Smooth muscle cell of the brain vasculature (primary cell): ENCODE data around the gene AAMP.

Experiments
- DNase-seq: peaks from one replicate; pipeline ENCODE4 v3.0.0-alpha.2; 2012; ENCODE audit warnings: low read depth, low spot score

The AAMP gene

DNA sequence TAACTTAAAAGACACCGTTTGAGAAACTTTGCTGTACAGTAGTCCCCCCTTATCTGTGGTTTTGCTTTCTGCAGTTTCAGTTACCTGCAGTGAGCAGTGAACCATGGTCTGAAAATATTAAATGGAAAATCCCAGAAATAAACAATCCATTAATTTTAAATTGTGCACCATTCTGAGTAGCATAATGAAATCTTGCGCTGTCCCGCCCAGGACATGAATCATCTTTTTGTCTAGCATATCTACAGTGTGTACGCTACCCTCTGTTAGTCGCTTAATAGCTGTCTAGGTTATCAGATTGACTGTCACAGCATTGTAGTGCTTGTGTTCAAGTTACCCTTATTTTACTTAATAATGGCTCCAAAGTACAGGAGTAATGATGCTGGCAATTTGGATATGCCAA, 46.9 kb downstream of the AAMP start:
- no peak for DNase-seq

DNA sequence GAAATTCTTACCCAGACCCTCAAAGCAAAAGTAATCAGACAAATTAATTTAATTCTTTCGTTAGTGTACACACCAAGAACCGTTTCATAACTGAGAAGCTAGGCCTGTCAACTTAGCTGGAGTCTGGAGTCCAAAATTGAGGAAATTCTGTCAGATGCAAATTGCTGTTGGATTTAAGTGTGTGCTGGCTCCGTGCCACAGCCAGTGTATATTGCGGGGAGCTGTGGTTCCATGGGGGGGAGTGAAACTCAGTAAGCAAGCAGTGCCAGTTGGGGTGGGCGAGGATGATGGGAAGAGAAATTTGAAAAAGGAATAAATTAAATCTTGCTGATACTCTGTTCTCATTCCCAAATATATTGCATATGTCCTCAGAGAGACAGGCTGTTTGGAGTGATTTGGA, 48.9 kb downstream of the AAMP start:
- no peak for DNase-seq

- no peak for DNase-seq
Measured at GRCh38 chr2:218219934-218220333, 50.0 kb downstream of the AAMP start.

- no peak for DNase-seq
Measured at GRCh38 chr2:218218268-218219185, 51.4 kb downstream of the AAMP start.

DNA sequence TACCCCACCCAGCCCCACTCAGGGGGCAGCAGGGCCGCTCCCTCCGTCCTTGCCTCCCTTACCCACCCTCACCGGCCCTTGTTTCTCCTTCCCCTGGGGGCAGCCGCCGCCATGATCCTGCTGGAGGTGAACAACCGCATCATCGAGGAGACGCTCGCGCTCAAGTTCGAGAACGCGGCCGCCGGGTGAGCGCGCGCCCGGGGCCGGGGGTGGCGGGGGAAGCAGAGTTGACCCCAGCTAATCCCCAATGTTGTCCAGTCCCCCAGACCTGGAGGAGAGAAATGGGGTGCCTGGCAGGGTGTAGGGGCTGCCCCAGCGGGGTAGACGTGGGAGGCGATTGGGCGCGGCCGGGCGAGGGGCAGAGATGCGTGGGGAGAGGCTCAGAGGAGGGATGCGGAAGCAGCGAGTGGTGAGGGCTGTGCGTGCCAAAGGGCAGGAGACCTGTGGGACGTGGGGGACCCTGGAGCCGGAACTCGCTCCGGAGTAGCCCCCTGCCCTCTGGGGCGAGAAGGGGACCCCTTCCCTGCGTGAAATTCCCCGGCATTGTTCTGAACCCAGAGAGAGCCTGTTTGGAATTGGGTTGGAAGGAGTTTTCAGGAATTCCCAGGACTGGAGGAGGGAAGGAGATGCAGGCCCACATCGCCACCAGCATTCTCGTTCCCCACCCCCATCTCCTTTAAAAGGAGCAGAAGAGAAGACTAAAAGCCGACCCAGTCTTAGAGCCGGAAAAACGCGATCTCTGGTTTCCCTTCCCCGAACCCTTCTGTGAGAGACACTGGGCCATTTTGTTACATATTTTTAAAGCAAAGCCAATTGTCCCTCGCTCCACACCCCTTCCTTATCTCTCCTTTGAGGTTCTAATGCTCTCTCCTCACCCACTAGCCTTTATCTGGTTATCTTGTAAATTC, 52.3 kb downstream of the AAMP start:
- no peak for DNase-seq

- peak; percentile 90 for DNase-seq
Measured at GRCh38 chr2:218216674-218217359, 53.1 kb downstream of the AAMP start, which contains the start of gene ARPC2. ARPC2 (plus strand) TSS chr2:218217189; CDS start chr2:218217471, 282 bp downstream.

DNA sequence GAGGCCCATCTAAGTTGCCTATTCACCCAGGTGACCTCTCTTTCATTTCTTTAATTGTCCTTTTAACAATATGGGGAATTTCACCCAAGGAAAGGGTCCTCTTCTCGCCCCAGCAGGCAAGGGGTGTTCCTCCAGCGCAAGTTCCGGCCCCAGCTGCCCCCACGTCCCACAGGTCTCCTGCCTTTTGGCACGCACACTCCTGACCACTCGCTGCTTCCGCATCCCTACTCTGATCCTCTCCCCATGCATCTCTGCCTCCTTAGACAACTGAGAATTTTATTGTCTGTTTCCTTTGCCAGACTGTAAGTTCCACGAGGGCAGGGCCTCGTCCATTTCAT, 53.6 kb downstream of the AAMP start:
- no peak for DNase-seq
